ENCODE data around the gene DNAJC18. TPM values are rescaled to one million over a fixed set of nuclear protein-coding genes. Genes with fewer than 3 reads are reported as not detected.

Gene DNAJC18
- total and polyA plus RNA-seq, 2 of the 8 experiments (the other 6 are each of a cell fraction or from before 2014, with no cell fraction given): 7.8 to 29.2 TPM

GRCh38 chr5:139374909-139375308 is 64.4 kb downstream of the DNAJC18 start:
- peaks cover 0 to 18% (median 8%) of the 10 kb centered on the region in 4 experiments; a peak in 4 of 8 replicates for H3K36me3 ChIP-seq (ENCODE audit: control insufficient read depth in 2 of 4, insufficient read depth in 4 of 4, low read length in 3 of 4)
- H2AK5ac ChIP-seq (ENCODE audit: low read depth, low read length): no peak overlapping the region
- no peak overlapping the region for H2AFZ ChIP-seq (ENCODE audit: low read length)
- H3K9ac ChIP-seq (replicated peaks in 1 of 4; ENCODE audit: extremely low read depth in 1 of 4, low read depth in 3 of 4, low read length in 3 of 4): no peak overlapping the region
- H3K79me2 ChIP-seq (ENCODE audit: control insufficient read depth in 1 of 2, insufficient read depth in 2 of 2, low read length in 2 of 2): no peaks in the 10 kb centered on the region
- WGBS, 2 experiments (ENCODE audit: extremely low coverage in 1 of 2, insufficient coverage in 1 of 2, insufficient read length in 1 of 2, insufficient replicate concordance in 2 of 2, low coverage in 1 of 2, low lambda C conversion rate in 2 of 2, missing lambda C conversion rate in 1 of 2): 86% methylated on average over 2 of the region's 2 CpGs; no CpG with 5 or more reads in 1 of the 2 experiments
- ChIA-PET CTCF (ENCODE audit: partially characterized antibody) (interaction anchor here (0.7 to 1.3 kb wide), 5 partner anchors 13 to 33 kb away, joined by 3 to 4 read pairs (median 3); partner anchors contain the start of gene MZB1), POLR2A (ENCODE audit: partially characterized antibody) (interaction anchor here (0.9 to 3.9 kb wide), 10 partner anchors 12 to 81 kb away, joined by 3 to 16 read pairs (median 6); partner anchors contain the start of genes MATR3, MZB1 and PAIP2)
- no peaks in the 10 kb centered on the region for H3K23me2 ChIP-seq (ENCODE audit: low read depth, low read length)
- no peak overlapping the region for H4K91ac ChIP-seq (replicated peaks; ENCODE audit: insufficient read length, low read length)
- FAIRE-seq (no peak), DNase-seq (ENCODE audit: low read depth in 1 of 2, low spot score in 2 of 2) (no peak)
- no peak overlapping the region for H3K4me2 ChIP-seq (ENCODE audit: insufficient read depth in 1 of 2, low read depth in 2 of 2, low read length in 2 of 2)
- TF ChIP-seq RAD21 (IDR thresholded peaks at IDR 0.05 in 1 of 2, conservative IDR thresholded peaks at IDR 0.05 in 1 of 2; ENCODE audit: low read depth in 2 of 2, low read length in 2 of 2) (peak in 1 of 2 experiments; percentile 6; a peak in 1 of 4 replicates), GABPA (IDR thresholded peaks at IDR 0.05; ENCODE audit: borderline replicate concordance, insufficient read depth, low read length) (no peak)
- TF ChIP-seq, protein P1, sequence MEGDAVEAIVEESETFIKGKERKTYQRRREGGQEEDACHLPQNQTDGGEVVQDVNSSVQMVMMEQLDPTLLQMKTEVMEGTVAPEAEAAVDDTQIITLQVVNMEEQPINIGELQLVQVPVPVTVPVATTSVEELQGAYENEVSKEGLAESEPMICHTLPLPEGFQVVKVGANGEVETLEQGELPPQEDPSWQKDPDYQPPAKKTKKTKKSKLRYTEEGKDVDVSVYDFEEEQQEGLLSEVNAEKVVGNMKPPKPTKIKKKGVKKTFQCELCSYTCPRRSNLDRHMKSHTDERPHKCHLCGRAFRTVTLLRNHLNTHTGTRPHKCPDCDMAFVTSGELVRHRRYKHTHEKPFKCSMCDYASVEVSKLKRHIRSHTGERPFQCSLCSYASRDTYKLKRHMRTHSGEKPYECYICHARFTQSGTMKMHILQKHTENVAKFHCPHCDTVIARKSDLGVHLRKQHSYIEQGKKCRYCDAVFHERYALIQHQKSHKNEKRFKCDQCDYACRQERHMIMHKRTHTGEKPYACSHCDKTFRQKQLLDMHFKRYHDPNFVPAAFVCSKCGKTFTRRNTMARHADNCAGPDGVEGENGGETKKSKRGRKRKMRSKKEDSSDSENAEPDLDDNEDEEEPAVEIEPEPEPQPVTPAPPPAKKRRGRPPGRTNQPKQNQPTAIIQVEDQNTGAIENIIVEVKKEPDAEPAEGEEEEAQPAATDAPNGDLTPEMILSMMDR (IDR thresholded peaks at IDR 0.05; ENCODE audit: control extremely low read depth in 1 of 3, insufficient read depth in 1 of 3, low read depth in 1 of 3, low read length in 3 of 3): peak in 1 of 3 experiments; percentile 22; a peak in 1 of 4 replicates
- no peak overlapping the region for H4K8ac ChIP-seq (ENCODE audit: extremely low read depth, insufficient read depth, low read length)
- H3K4me3 ChIP-seq (ENCODE audit: extremely low read depth in 1 of 4, insufficient read depth in 2 of 4, low read depth in 3 of 4, low read length in 4 of 4): no peak overlapping the region
- no peak overlapping the region for H3K27ac ChIP-seq (ENCODE audit: low read depth, low read length)
- peaks cover 2% of the 10 kb centered on the region; the same call in 1 of the 2 replicates for H3K79me1 ChIP-seq (ENCODE audit: low read depth, low read length)
- H3K23ac ChIP-seq (ENCODE audit: insufficient read length): no peak overlapping the region
- no peak overlapping the region for H3K18ac ChIP-seq (ENCODE audit: extremely low read depth, low read length)
- H3K56ac ChIP-seq (replicated peaks; ENCODE audit: insufficient read length, low read depth, low read length): no peak overlapping the region
- H3K4ac ChIP-seq (replicated peaks; ENCODE audit: insufficient read length, low read depth, low read length): no peak overlapping the region
- peaks cover 0 to 8% (median 0%) of the 10 kb centered on the region in 4 experiments; a peak in 2 of 7 replicates for H3K4me1 ChIP-seq (replicated peaks in 1 of 4; ENCODE audit: control insufficient read depth in 3 of 4, insufficient read depth in 4 of 4, low read length in 3 of 4)
- no peaks in the 10 kb centered on the region for H3K9me3 ChIP-seq (ENCODE audit: insufficient read depth in 2 of 2, low read depth in 1 of 2, low read length in 1 of 2)
- H3K14ac ChIP-seq (ENCODE audit: insufficient read length): no peak overlapping the region
- H4K5ac ChIP-seq (ENCODE audit: insufficient read length, low read depth, low read length): no peak overlapping the region
- H2BK20ac ChIP-seq (ENCODE audit: low read length): no peak overlapping the region
- no peak overlapping the region for H2BK15ac ChIP-seq (ENCODE audit: low read length)
- no peak overlapping the region for H2BK12ac ChIP-seq (ENCODE audit: low read depth, low read length)
- H3K27me3 ChIP-seq (replicated peaks in 1 of 4; ENCODE audit: control insufficient read depth in 3 of 4, extremely low read depth in 1 of 4, insufficient read depth in 3 of 4, low read length in 3 of 4): no peaks in the 10 kb centered on the region
- H2BK120ac ChIP-seq (replicated peaks; ENCODE audit: low read depth, low read length): no peak overlapping the region
- H4K20me1 ChIP-seq (replicated peaks in 1 of 2; ENCODE audit: control insufficient read depth in 1 of 2, insufficient read depth in 2 of 2, low read length in 2 of 2): peaks cover 2 to 3% of the 10 kb centered on the region in 2 experiments
- H2BK5ac ChIP-seq (ENCODE audit: low read depth, low read length): no peak overlapping the region
